Measurements from ENCODE around the gene PPP6R1.

The PPP6R1 gene

GRCh38 chr19:55250262-55251036, 8.4 kb downstream of the PPP6R1 start:
- no peak overlapping the region for H3K4me3 ChIP-seq (ENCODE audit: control insufficient read depth, low read depth, low read length)
- TF ChIP-seq CTCF (IDR thresholded peaks at IDR 0.05; ENCODE audit: control insufficient read depth, insufficient read depth, low read depth, low read length, missing control alignments): no peak
- DNase-seq (ENCODE audit: low read depth): no peak

- no peak for DNase-seq (ENCODE audit: low read depth)
- H3K4me3 ChIP-seq (ENCODE audit: control insufficient read depth, low read depth, low read length): no peak overlapping the region
- no peak for TF ChIP-seq CTCF (IDR thresholded peaks at IDR 0.05; ENCODE audit: control insufficient read depth, insufficient read depth, low read depth, low read length, missing control alignments)
Observed at GRCh38 chr19:55249841-55250240, 9.0 kb downstream of the PPP6R1 start.

- no peak for TF ChIP-seq CTCF (IDR thresholded peaks at IDR 0.05; ENCODE audit: control insufficient read depth, insufficient read depth, low read depth, low read length, missing control alignments)
- DNase-seq (ENCODE audit: low read depth): no peak
- H3K4me3 ChIP-seq (ENCODE audit: control insufficient read depth, low read depth, low read length): no peak overlapping the region
Observed at GRCh38 chr19:55248704-55249103, 10.1 kb downstream of the PPP6R1 start.

- DNase-seq (ENCODE audit: low read depth): no peak
- TF ChIP-seq CTCF (IDR thresholded peaks at IDR 0.05; ENCODE audit: control insufficient read depth, insufficient read depth, low read depth, low read length, missing control alignments): no peak
- H3K4me3 ChIP-seq (ENCODE audit: control insufficient read depth, low read depth, low read length): no peak overlapping the region
Observed at GRCh38 chr19:55248166-55248675, 10.6 kb downstream of the PPP6R1 start.

GRCh38 chr19:55247621-55248099, 11.2 kb downstream of the PPP6R1 start:
- TF ChIP-seq CTCF (IDR thresholded peaks at IDR 0.05; ENCODE audit: control insufficient read depth, insufficient read depth, low read depth, low read length, missing control alignments): no peak
- no peak for DNase-seq (ENCODE audit: low read depth)
- no peak overlapping the region for H3K4me3 ChIP-seq (ENCODE audit: control insufficient read depth, low read depth, low read length)

- no peak overlapping the region for H3K4me3 ChIP-seq (ENCODE audit: control insufficient read depth, low read depth, low read length)
- TF ChIP-seq CTCF (IDR thresholded peaks at IDR 0.05; ENCODE audit: control insufficient read depth, insufficient read depth, low read depth, low read length, missing control alignments): no peak
- DNase-seq (ENCODE audit: low read depth): no peak
Observed at GRCh38 chr19:55246462-55247451, 12.1 kb downstream of the PPP6R1 start.

Measured in AG09309 (cell line).